BE2C (cell line): ENCODE data around the gene ASTN1.

ENCODE experiments used
- DNase-seq: peaks from one replicate; pipeline ENCODE4 v3.0.0-alpha.2; 2020
- H3K27me3 ChIP-seq: fragments of 250-450 bp; sonication (Bioruptor Pico); 2 replicates; pipeline ENCODE4 v1.5.1; 2020; ENCODE audit warnings: mild to moderate bottlenecking
- H3K36me3 ChIP-seq: fragments of 250-450 bp; sonication (Bioruptor Pico); 2 replicates; pipeline ENCODE4 v1.5.1; 2020; ENCODE audit warnings: mild to moderate bottlenecking
- H3K4me1 ChIP-seq: fragments of 250-450 bp; sonication (Bioruptor Pico); 2 replicates; pipeline ENCODE4 v1.5.1; 2020
- H3K4me3 ChIP-seq: 2 replicates; pipeline ENCODE4 v1.5.1; 2011; ENCODE audit warnings: low read depth, low read length
- H3K9me3 ChIP-seq: fragments of 250-450 bp; sonication (Bioruptor Pico); 2 replicates; pipeline ENCODE4 v1.5.1; 2020
- TF ChIP-seq, protein P1 (sequence below): IDR thresholded peaks from 2 replicates; pipeline ENCODE4 v1.5.1; 2012; ENCODE audit warnings: mild to moderate bottlenecking, low read depth, low read length

ASTN1 gene

DNA sequence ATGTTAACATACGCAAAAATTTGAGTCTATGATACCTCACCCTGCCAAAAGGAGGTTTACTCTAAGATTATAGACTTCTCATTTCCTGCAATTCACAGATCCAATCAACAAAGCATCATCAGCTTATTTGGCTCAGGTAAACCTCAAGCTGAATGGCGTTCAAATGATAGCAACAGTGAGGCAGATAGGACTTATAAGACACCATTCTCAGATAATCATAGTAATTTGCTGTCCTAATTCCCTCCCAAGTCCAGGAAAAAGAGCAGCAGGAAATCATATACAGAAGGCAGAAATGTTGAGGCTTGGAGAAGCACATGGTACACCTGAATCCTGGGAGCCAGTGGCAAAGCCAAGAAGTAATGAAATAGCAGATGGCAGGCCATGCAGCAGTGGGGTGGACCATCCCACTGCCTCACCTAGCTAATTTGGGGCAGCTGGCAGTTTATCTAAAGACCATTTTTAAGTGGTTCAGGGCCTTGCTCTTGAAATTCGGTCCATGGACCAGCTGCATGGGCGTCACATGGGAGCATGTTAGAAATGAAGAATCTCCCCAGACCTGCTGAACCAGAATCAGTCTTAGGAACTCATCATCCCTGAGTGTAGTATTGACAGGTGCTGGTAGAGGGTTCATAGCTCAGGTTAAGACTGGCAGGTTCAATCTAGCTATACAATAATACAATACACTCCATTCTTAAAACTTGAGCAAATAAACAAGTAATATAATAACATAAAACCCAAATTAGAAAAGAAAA is 57.7 kb downstream of the ASTN1 start:
- Histone ChIP-seq H3K27me3 (no peaks in the 10 kb centered on the region), H3K9me3 (no peaks in the 10 kb centered on the region), H3K36me3 (no peaks in the 10 kb centered on the region), H3K4me1 (no peaks in the 10 kb centered on the region), H3K4me3 (no peak overlapping the region)
- DNase-seq, result no peak
- TF ChIP-seq, protein P1, sequence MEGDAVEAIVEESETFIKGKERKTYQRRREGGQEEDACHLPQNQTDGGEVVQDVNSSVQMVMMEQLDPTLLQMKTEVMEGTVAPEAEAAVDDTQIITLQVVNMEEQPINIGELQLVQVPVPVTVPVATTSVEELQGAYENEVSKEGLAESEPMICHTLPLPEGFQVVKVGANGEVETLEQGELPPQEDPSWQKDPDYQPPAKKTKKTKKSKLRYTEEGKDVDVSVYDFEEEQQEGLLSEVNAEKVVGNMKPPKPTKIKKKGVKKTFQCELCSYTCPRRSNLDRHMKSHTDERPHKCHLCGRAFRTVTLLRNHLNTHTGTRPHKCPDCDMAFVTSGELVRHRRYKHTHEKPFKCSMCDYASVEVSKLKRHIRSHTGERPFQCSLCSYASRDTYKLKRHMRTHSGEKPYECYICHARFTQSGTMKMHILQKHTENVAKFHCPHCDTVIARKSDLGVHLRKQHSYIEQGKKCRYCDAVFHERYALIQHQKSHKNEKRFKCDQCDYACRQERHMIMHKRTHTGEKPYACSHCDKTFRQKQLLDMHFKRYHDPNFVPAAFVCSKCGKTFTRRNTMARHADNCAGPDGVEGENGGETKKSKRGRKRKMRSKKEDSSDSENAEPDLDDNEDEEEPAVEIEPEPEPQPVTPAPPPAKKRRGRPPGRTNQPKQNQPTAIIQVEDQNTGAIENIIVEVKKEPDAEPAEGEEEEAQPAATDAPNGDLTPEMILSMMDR, result no peak

DNA sequence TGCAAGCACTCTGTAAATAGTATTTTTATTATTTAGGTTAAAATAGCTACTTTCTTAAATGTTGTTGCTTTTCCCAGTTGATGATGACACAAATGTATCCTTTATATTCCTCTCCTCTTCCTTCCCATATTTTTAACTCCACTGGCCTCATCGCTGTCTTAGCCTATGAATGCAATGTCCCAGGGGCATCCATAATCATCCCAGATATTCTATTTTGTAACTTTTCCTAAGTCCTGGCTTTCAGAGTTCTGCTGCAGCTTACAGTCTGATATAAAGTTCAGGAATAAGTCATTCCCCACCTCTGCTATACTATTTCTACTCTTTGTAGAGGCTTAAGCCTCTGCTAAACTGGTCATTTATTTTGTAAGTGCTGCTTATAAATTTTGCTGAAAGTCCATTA is 58.3 kb downstream of the ASTN1 start:
- TF ChIP-seq, protein P1, result no peak
- Histone ChIP-seq H3K4me3 (no peak overlapping the region), H3K9me3 (no peaks in the 10 kb centered on the region), H3K4me1 (no peaks in the 10 kb centered on the region), H3K27me3 (no peaks in the 10 kb centered on the region), H3K36me3 (no peaks in the 10 kb centered on the region)
- no peak for DNase-seq

DNA sequence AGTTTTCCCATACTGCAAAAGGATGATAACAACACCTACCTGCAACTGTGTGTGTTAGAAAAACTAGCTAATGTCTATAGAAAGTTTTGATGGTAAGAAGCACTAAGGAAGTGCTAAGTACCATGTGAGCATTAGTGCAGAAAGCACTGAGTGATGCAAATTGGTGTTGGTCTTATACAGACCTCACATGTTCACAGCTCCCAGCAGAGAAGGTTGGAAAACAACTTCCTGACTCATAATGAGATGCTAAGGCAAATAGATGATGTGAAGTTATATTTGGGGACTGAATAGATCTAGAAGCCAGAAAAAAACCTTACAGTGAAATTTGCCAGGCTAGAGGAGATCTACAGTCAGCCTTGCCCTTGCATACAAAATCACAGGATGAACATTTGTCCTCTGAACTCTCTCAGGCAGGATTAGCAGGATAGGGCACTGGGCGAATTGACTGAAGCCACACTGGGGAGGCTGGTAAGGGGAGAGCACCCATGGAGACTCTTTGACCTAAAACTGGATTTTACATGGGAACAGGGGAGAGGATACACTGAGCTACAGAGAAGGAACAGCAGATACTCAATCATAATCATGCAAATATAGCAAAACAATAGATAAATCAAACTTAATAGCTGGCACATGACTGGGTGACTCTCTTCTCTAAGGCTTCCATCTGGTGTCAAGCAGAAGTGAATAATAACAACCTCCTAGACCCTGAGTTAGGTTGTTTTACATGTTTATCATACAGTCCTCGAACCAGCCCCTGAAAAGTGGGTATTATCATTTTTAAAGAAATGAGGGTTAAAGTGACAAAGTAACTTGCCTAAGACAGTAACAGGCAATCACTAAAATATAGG is 61.3 kb downstream of the ASTN1 start:
- no peaks in the 10 kb centered on the region for H3K36me3 ChIP-seq
- no peaks in the 10 kb centered on the region for H3K27me3 ChIP-seq
- DNase-seq, result no peak
- H3K4me3 ChIP-seq, result no peak overlapping the region
- no peaks in the 10 kb centered on the region for H3K4me1 ChIP-seq
- no peaks in the 10 kb centered on the region for H3K9me3 ChIP-seq
- TF ChIP-seq, protein P1, result no peak

DNA sequence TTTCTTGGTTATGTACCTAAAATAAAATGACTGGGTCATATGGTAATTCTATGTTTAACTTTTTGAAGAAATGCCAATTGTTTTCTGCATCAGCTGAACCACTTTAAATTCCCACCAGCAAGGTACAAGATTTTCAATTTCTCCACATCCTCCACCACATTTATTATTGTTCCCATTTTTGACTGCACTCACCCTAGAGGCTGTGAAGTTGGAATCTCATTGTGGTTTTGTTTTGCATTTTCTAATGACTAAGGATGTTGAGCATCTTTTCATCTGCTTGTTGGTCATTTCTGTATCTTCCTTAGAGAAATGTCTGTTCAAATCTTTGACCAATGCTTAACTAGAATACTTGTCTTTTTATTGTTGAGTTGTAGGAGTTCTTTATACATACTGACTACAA is 72.5 kb downstream of the ASTN1 start:
- TF ChIP-seq, protein P1, result no peak
- no peak for DNase-seq
- H3K36me3 ChIP-seq, result no peaks in the 10 kb centered on the region
- H3K4me1 ChIP-seq, result no peaks in the 10 kb centered on the region
- no peaks in the 10 kb centered on the region; the same call in 1 of the 2 replicates for H3K9me3 ChIP-seq
- H3K27me3 ChIP-seq, result no peaks in the 10 kb centered on the region
- no peak overlapping the region for H3K4me3 ChIP-seq

DNA sequence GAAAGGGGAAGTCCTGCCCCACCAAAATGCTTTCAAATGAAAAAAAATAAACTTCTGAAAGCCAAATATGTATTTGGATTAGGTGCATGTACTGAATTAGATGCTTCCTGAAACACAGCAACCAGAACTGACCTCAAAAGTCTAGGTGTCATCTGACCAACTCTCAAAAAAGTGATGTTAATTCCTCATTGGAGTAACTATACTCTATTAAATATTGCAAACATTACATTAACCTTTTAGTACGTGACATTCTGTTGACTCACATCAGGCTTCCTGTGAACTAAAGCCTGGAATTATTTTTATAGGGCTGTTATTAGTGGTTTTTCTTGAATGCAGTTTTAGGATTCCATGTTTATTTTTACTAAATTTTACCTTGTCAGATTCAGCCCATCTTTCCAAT is 73.5 kb downstream of the ASTN1 start:
- TF ChIP-seq, protein P1, result no peak
- H3K4me3 ChIP-seq, result no peak overlapping the region
- H3K27me3 ChIP-seq, result no peaks in the 10 kb centered on the region
- H3K36me3 ChIP-seq, result no peaks in the 10 kb centered on the region
- H3K9me3 ChIP-seq, result no peaks in the 10 kb centered on the region; the same call in 1 of the 2 replicates
- no peak for DNase-seq
- no peaks in the 10 kb centered on the region for H3K4me1 ChIP-seq

DNA sequence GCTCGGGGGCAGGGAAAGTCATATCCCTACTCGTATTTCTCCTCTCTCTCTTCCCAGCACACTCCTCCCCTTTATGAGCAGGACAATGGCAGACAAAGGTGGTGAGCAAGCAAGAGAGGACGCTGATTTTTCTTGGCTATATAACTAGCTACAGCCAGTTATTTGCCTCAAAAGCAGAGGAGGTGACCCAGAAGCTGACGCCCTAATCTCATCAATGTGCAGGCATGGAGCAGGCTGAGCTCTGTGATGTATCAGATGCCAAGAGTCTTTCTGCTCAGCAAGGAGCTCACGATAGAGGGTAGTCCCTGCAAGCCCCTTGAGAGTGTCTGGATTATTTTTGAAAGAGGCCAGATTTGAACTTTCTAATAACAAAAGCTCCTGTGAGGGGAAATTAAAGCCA is 75.5 kb downstream of the ASTN1 start:
- TF ChIP-seq, protein P1, result no peak
- Histone ChIP-seq H3K27me3 (no peaks in the 10 kb centered on the region), H3K9me3 (no peaks in the 10 kb centered on the region; the same call in 1 of the 2 replicates), H3K4me1 (no peaks in the 10 kb centered on the region), H3K4me3 (no peak overlapping the region), H3K36me3 (no peaks in the 10 kb centered on the region)
- no peak for DNase-seq
